OCI-LY3 (cell line): ENCODE data around the gene BORCS5.

Source experiments
- CTCF ChIP-seq: fragments of 200-600, 300-600 bp; sonication (generic); IDR thresholded peaks from 2 replicates; pipeline ENCODE4 v1.5.1; 2014; ENCODE audit warnings: antibody characterized with exemption, low read length, low read depth
- EZH2phosphoT487 ChIP-seq: fragments of 200-600 bp; shearing (Covaris generic); IDR thresholded peaks from 2 replicates; pipeline ENCODE4 v1.6.1; 2018; ENCODE audit warnings: antibody characterized with exemption, mixed run types, low read depth

- no peak for TF ChIP-seq CTCF
- no peak for TF ChIP-seq EZH2phosphoT487
Measured at GRCh38 chr12:12440784-12441428, 84.0 kb downstream of the BORCS5 start.
